Measurements from ENCODE around the gene FBXW2. TPM values are rescaled to one million over a fixed set of nuclear protein-coding genes. Genes with fewer than 3 reads are reported as not detected.

FBXW2 gene
- total RNA-seq, 2 experiments from 2014 or later = 71.4 to 72.5 TPM

- H3K9me3 Mint-ChIP-seq = no peaks in the 10 kb centered on the region
- H3K27ac Mint-ChIP-seq = no peak overlapping the region
- no peak overlapping the region for H3K4me3 Mint-ChIP-seq
- DNase-seq = no peak
- H3K36me3 Mint-ChIP-seq = no peaks in the 10 kb centered on the region
- H3K27me3 Mint-ChIP-seq = no peaks in the 10 kb centered on the region
- no peaks in the 10 kb centered on the region for H3K4me1 Mint-ChIP-seq
Observed at GRCh38 chr9:120741701-120742100, 51.5 kb downstream of the FBXW2 start.

GRCh38 chr9:120741191-120741590 lies 52.0 kb downstream of the FBXW2 start:
- Mint-ChIP-seq H3K36me3 (no peaks in the 10 kb centered on the region), H3K4me3 (no peak overlapping the region), H3K4me1 (no peaks in the 10 kb centered on the region)

GRCh38 chr9:120740132-120740531 lies 53.1 kb downstream of the FBXW2 start:
- DNase-seq = no peak
- Mint-ChIP-seq H3K4me3 (no peak overlapping the region), H3K27me3 (no peaks in the 10 kb centered on the region), H3K9me3 (no peaks in the 10 kb centered on the region), H3K36me3 (no peaks in the 10 kb centered on the region), H3K27ac (no peak overlapping the region), H3K4me1 (no peaks in the 10 kb centered on the region)

More at GRCh38 chr9:120741191-120741590, 52.0 kb downstream of the FBXW2 start:
- no peaks in the 10 kb centered on the region for H3K9me3 Mint-ChIP-seq
- DNase-seq = no peak
- H3K27ac Mint-ChIP-seq = no peak overlapping the region
- H3K27me3 Mint-ChIP-seq = no peaks in the 10 kb centered on the region

GRCh38 chr9:120737416-120738165 lies 55.6 kb downstream of the FBXW2 start:
- Mint-ChIP-seq H3K27ac (no peak overlapping the region), H3K27me3 (no peaks in the 10 kb centered on the region), H3K36me3 (no peaks in the 10 kb centered on the region), H3K4me1 (no peaks in the 10 kb centered on the region), H3K4me3 (no peak overlapping the region), H3K9me3 (no peaks in the 10 kb centered on the region)
- DNase-seq = no peak

- no peak for DNase-seq
- no peaks in the 10 kb centered on the region for H3K36me3 Mint-ChIP-seq
- no peaks in the 10 kb centered on the region for H3K9me3 Mint-ChIP-seq
- H3K27me3 Mint-ChIP-seq = no peaks in the 10 kb centered on the region
- H3K4me1 Mint-ChIP-seq = no peaks in the 10 kb centered on the region
- no peak overlapping the region for H3K27ac Mint-ChIP-seq
- no peak overlapping the region for H3K4me3 Mint-ChIP-seq
Observed at GRCh38 chr9:120736881-120737280, 56.3 kb downstream of the FBXW2 start.

GRCh38 chr9:120735415-120736126 lies 57.6 kb downstream of the FBXW2 start:
- no peaks in the 10 kb centered on the region for H3K36me3 Mint-ChIP-seq
- no peaks in the 10 kb centered on the region for H3K9me3 Mint-ChIP-seq
- no peaks in the 10 kb centered on the region for H3K4me1 Mint-ChIP-seq

GRCh38 chr9:120734607-120735410 lies 58.4 kb downstream of the FBXW2 start:
- Mint-ChIP-seq H3K4me1 (no peaks in the 10 kb centered on the region), H3K36me3 (no peaks in the 10 kb centered on the region), H3K4me3 (no peak overlapping the region), H3K27ac (no peak overlapping the region), H3K27me3 (no peaks in the 10 kb centered on the region), H3K9me3 (no peaks in the 10 kb centered on the region)
- DNase-seq = no peak

More at GRCh38 chr9:120735415-120736126, 57.6 kb downstream of the FBXW2 start:
- DNase-seq = no peak
- H3K27me3 Mint-ChIP-seq = no peaks in the 10 kb centered on the region
- H3K4me3 Mint-ChIP-seq = no peak overlapping the region
- no peak overlapping the region for H3K27ac Mint-ChIP-seq

GRCh38 chr9:120733190-120733589 lies 60.0 kb downstream of the FBXW2 start:
- H3K27me3 Mint-ChIP-seq = no peaks in the 10 kb centered on the region
- H3K4me1 Mint-ChIP-seq = no peaks in the 10 kb centered on the region
- DNase-seq = no peak
- no peaks in the 10 kb centered on the region for H3K9me3 Mint-ChIP-seq
- no peaks in the 10 kb centered on the region for H3K36me3 Mint-ChIP-seq
- H3K4me3 Mint-ChIP-seq = no peak overlapping the region
- H3K27ac Mint-ChIP-seq = no peak overlapping the region

GRCh38 chr9:120730654-120731514 lies 62.3 kb downstream of the FBXW2 start:
- Mint-ChIP-seq H3K36me3 (no peaks in the 10 kb centered on the region), H3K27me3 (no peaks in the 10 kb centered on the region), H3K4me1 (peaks cover 9% of the 10 kb centered on the region), H3K27ac (no peak overlapping the region), H3K4me3 (no peak overlapping the region), H3K9me3 (no peaks in the 10 kb centered on the region)
- DNase-seq = no peak

GRCh38 chr9:120729791-120730241 lies 63.4 kb downstream of the FBXW2 start:
- no peak for DNase-seq
- no peaks in the 10 kb centered on the region for H3K27me3 Mint-ChIP-seq
- H3K27ac Mint-ChIP-seq = no peak overlapping the region
- H3K36me3 Mint-ChIP-seq = no peaks in the 10 kb centered on the region
- no peaks in the 10 kb centered on the region for H3K9me3 Mint-ChIP-seq
- peaks cover 9% of the 10 kb centered on the region for H3K4me1 Mint-ChIP-seq
- H3K4me3 Mint-ChIP-seq = no peak overlapping the region

GRCh38 chr9:120726484-120726883 lies 66.7 kb downstream of the FBXW2 start:
- Mint-ChIP-seq H3K27me3 (no peaks in the 10 kb centered on the region), H3K27ac (no peak overlapping the region), H3K9me3 (no peaks in the 10 kb centered on the region), H3K36me3 (no peaks in the 10 kb centered on the region), H3K4me1 (peaks cover 9% of the 10 kb centered on the region), H3K4me3 (no peak overlapping the region)
- no peak for DNase-seq

- Mint-ChIP-seq H3K9me3 (no peaks in the 10 kb centered on the region), H3K36me3 (no peaks in the 10 kb centered on the region), H3K27ac (no peak overlapping the region), H3K4me1 (peaks cover 9% of the 10 kb centered on the region), H3K27me3 (no peaks in the 10 kb centered on the region), H3K4me3 (no peak overlapping the region)
- DNase-seq = no peak
Observed at GRCh38 chr9:120725907-120726306, 67.3 kb downstream of the FBXW2 start.

- Mint-ChIP-seq H3K27ac (no peak overlapping the region), H3K36me3 (no peaks in the 10 kb centered on the region), H3K4me1 (peaks cover 9% of the 10 kb centered on the region), H3K4me3 (no peak overlapping the region), H3K27me3 (no peaks in the 10 kb centered on the region), H3K9me3 (no peaks in the 10 kb centered on the region)
- no peak for DNase-seq
Observed at GRCh38 chr9:120724757-120725400, 68.3 kb downstream of the FBXW2 start.

- no peak for DNase-seq
- Mint-ChIP-seq H3K27ac (no peak overlapping the region), H3K4me3 (no peak overlapping the region), H3K36me3 (no peaks in the 10 kb centered on the region), H3K9me3 (no peaks in the 10 kb centered on the region), H3K27me3 (no peaks in the 10 kb centered on the region), H3K4me1 (peaks cover 9% of the 10 kb centered on the region)
Observed at GRCh38 chr9:120723565-120723964, 69.7 kb downstream of the FBXW2 start.

All from activated naive CD8-positive, alpha-beta T cell treated with anti-CD3 and anti-CD28 coated beads for 36 hours (primary cell).